WTC11 (cell line): ENCODE measurements around the gene GAPDHS. TPM values are rescaled to one million over a fixed set of nuclear protein-coding genes. Genes with fewer than 3 reads are reported as not detected.

ENCODE experiments used
- ATAC-seq: fragments of 200-7000 bp; cut with Tn5 transposase; 2 replicates; pipeline ENCODE4 v1.10.0; 2021; ENCODE audit warnings: mild to moderate bottlenecking, moderate library complexity
- CTCF ChIA-PET: fragments of 300-600 bp; sonication (Branson Sonifier 250); formaldehyde crosslinking; loops from one replicate; lab custom pipeline; 2021; ENCODE audit warnings: antibody characterized with exemption; lab: Charles Lee
- POLR2A ChIA-PET: fragments of 350-600 bp; sonication (Branson Sonifier 250); formaldehyde crosslinking; loops from one replicate; lab custom pipeline; 2021; ENCODE audit warnings: antibody characterized with exemption; lab: Charles Lee
- DNase-seq: peaks from one replicate; pipeline ENCODE4 v3.0.0; 2021; ENCODE audit warnings: low spot score
- H3K27ac Mint-ChIP-seq: 2 replicates; pipeline ENCODE4 v1.8.0; 2021; ENCODE audit warnings: mixed read lengths
- H3K27me3 Mint-ChIP-seq: 2 replicates; pipeline ENCODE4 v1.8.0; 2021; ENCODE audit warnings: low read depth, mild to moderate bottlenecking, moderate library complexity, mixed read lengths
- H3K36me3 Mint-ChIP-seq: 2 replicates; pipeline ENCODE4 v1.8.0; 2021; ENCODE audit warnings: mixed read lengths
- H3K4me1 Mint-ChIP-seq: 2 replicates; pipeline ENCODE4 v1.8.0; 2022; ENCODE audit warnings: mixed read lengths
- H3K4me3 Mint-ChIP-seq: 2 replicates; pipeline ENCODE4 v1.8.0; 2021; ENCODE audit warnings: mild to moderate bottlenecking, moderate library complexity, mixed read lengths
- H3K9me3 Mint-ChIP-seq: 2 replicates; pipeline ENCODE4 v1.8.0; 2021; ENCODE audit warnings: mixed read lengths
- AR ChIP-seq: fragments of 250-450 bp; sonication (Bioruptor Pico); IDR thresholded peaks from 2 replicates; pipeline ENCODE4 v1.9.0; 2021; ENCODE audit warnings: mild to moderate bottlenecking
- ATF1 ChIP-seq: sonication (generic); formaldehyde crosslinking; IDR thresholded peaks from 2 replicates; pipeline ENCODE4 v1.8.1; 2023; ENCODE audit warnings: mild to moderate bottlenecking, moderate library complexity, missing genetic modification reagents
- CDX4 ChIP-seq: fragments of 250-450 bp; sonication (Bioruptor Pico); IDR thresholded peaks from 2 replicates; pipeline ENCODE4 v1.9.0; 2021; ENCODE audit warnings: moderate library complexity, mild to moderate bottlenecking, inconsistent platforms, borderline replicate concordance
- E2F5 ChIP-seq: sonication (generic); formaldehyde crosslinking; IDR thresholded peaks from 2 replicates; pipeline ENCODE4 v1.8.1; 2022; ENCODE audit warnings: mild to moderate bottlenecking, moderate library complexity, missing genetic modification reagents
- ESRRA ChIP-seq: sonication (generic); formaldehyde crosslinking; IDR thresholded peaks from 2 replicates; pipeline ENCODE4 v1.8.1; 2022; ENCODE audit warnings: mild to moderate bottlenecking, missing genetic modification reagents, borderline replicate concordance
- FOXK1 ChIP-seq: sonication (generic); formaldehyde crosslinking; IDR thresholded peaks from 2 replicates; pipeline ENCODE4 v1.8.0; 2022; ENCODE audit warnings: mild to moderate bottlenecking, moderate library complexity, missing genetic modification reagents
- GABPB1 ChIP-seq: sonication (generic); formaldehyde crosslinking; IDR thresholded peaks from 2 replicates; pipeline ENCODE4 v1.8.1; 2023; ENCODE audit warnings: mild to moderate bottlenecking, missing genetic modification reagents
- HMGA2 ChIP-seq: fragments of 250-450 bp; sonication (Bioruptor Pico); IDR thresholded peaks from 2 replicates; pipeline ENCODE4 v1.4.0; 2021; ENCODE audit warnings: mild to moderate bottlenecking, moderate library complexity
- IRF2 ChIP-seq: sonication (generic); formaldehyde crosslinking; IDR thresholded peaks from 2 replicates; pipeline ENCODE4 v1.8.0; 2022; ENCODE audit warnings: low read depth, missing genetic modification reagents, borderline replicate concordance
- NFATC4 ChIP-seq: fragments of 250-450 bp; sonication (Bioruptor Pico); IDR thresholded peaks from 2 replicates; pipeline ENCODE4 v1.9.0; 2021; ENCODE audit warnings: mild to moderate bottlenecking
- NFYB ChIP-seq: sonication (generic); formaldehyde crosslinking; conservative IDR thresholded peaks from 2 replicates; pipeline ENCODE4 v1.8.0; 2022; ENCODE audit warnings: low read depth, missing genetic modification reagents
- NR2C2 ChIP-seq: sonication (generic); formaldehyde crosslinking; IDR thresholded peaks from 2 replicates; pipeline ENCODE4 v1.8.0; 2022; ENCODE audit warnings: mild to moderate bottlenecking, missing genetic modification reagents
- PRRX2 ChIP-seq: fragments of 250-450 bp; sonication (Bioruptor Pico); IDR thresholded peaks from 2 replicates; pipeline ENCODE4 v1.8.0; 2021; ENCODE audit warnings: mild to moderate bottlenecking
- SMAD3 ChIP-seq: sonication (generic); formaldehyde crosslinking; IDR thresholded peaks from 2 replicates; pipeline ENCODE4 v1.8.0; 2022; ENCODE audit warnings: missing genetic modification reagents, mild to moderate bottlenecking, borderline replicate concordance
- SP1 ChIP-seq: sonication (generic); formaldehyde crosslinking; conservative IDR thresholded peaks from 2 replicates; pipeline ENCODE4 v1.8.1; 2022; ENCODE audit warnings: missing genetic modification reagents
- TP53 ChIP-seq: sonication (generic); formaldehyde crosslinking; IDR thresholded peaks from 2 replicates; pipeline ENCODE4 v1.8.1; 2023; ENCODE audit warnings: mild to moderate bottlenecking, missing genetic modification reagents
- USF2 ChIP-seq: sonication (generic); formaldehyde crosslinking; IDR thresholded peaks from 2 replicates; pipeline ENCODE4 v1.8.1; 2023; ENCODE audit warnings: mild to moderate bottlenecking, missing genetic modification reagents, moderate library complexity
- ZNF219 ChIP-seq: sonication (generic); formaldehyde crosslinking; IDR thresholded peaks from 2 replicates; pipeline ENCODE4 v1.8.0; 2023; ENCODE audit warnings: missing genetic modification reagents, mild to moderate bottlenecking, borderline replicate concordance
- ZNF317 ChIP-seq: sonication (generic); formaldehyde crosslinking; IDR thresholded peaks from 2 replicates; pipeline ENCODE4 v1.8.1; 2023; ENCODE audit warnings: low read depth, mild to moderate bottlenecking, moderate library complexity, missing genetic modification reagents, borderline replicate concordance
- ZNF396 ChIP-seq: fragments of 250-450 bp; sonication (Bioruptor Pico); IDR thresholded peaks from 2 replicates; pipeline ENCODE4 v1.8.0; 2021; ENCODE audit warnings: mild to moderate bottlenecking, moderate library complexity, borderline replicate concordance
- ZNF423 ChIP-seq: fragments of 250-450 bp; sonication (Bioruptor Pico); IDR thresholded peaks from 2 replicates; pipeline ENCODE4 v2.1.2; 2022; ENCODE audit warnings: mild to moderate bottlenecking, moderate library complexity
- ZNF671 ChIP-seq: fragments of 250-450 bp; sonication (Bioruptor Pico); IDR thresholded peaks from 2 replicates; pipeline ENCODE4 v1.8.0; 2021; ENCODE audit warnings: mild to moderate bottlenecking
- total RNA-seq: library from RNA; stranded (reverse); gene quantifications from 3 replicates; pipeline ENCODE4 v1.2.3, GENCODE V29; 2021
- TF ChIP-seq, protein P1 (sequence below): sonication (generic); formaldehyde crosslinking; IDR thresholded peaks from 2 replicates; pipeline ENCODE4 v1.8.0; 2023; ENCODE audit warnings: missing genetic modification reagents, mild to moderate bottlenecking, borderline replicate concordance
- TF ChIP-seq, protein P2 (sequence below): sonication (generic); formaldehyde crosslinking; IDR thresholded peaks from 2 replicates; pipeline ENCODE4 v1.8.1; 2023; ENCODE audit warnings: mild to moderate bottlenecking, moderate library complexity, missing genetic modification reagents

The GAPDHS gene
- total RNA-seq, 1 experiment from 2014 or later, result 0.20 TPM

GRCh38 chr19:35493971-35494370 is 39.3 kb upstream of the GAPDHS start (continued):
- no peak for TF ChIP-seq AR (CRISPR knock-in tag)
- no peak for TF ChIP-seq NFYB (CRISPR knock-in tag)

DNA sequence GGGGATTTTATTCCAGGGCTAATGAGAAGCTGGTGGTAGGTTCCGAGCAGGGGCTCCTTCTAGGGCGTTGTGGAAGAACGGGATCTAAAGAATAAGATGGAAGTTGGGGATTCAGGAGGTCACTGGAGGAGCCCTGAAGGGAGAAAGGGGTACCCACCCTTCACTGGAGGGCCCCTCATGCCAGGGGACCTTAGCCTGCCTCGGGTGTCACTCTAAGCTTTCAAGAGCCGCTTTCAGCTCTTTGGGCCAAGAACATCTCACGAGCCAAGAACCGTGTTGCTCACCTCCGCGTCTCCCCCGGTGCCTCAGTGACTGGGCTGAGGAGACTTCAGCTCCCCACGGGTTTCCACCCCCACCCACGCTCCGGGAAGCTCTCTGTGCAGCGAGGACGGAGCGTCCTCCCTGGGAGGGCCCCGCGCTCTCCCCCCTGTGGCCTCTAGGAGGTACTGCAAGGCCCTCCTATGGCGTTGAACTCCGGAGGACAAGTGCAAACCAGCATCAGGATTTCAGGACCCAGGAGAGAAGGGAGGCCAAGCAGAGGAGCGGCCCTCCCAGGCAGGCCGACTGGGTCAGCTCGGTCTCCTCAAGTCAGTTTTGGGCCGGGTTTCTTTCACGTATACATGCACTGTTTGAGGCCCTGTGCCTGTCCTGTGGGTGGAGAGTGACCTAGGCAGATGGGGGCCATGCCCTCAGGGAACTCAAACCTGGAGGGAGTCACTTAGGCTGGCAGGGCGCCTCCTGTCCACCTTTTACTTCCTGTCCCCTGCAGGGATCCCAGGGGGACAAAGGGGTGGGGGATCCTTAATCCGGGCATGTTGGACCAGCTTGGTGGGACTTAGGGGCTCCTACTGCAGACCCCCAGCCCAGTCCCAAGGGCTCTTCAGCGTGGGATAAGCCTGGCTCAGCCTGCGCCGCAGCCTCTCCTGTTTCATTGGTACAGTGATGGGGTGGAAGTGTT is 37.9 kb upstream of the GAPDHS start:
- Mint-ChIP-seq H3K36me3 (peaks cover 30% of the 10 kb centered on the region), H3K4me1 (peaks cover 9% of the 10 kb centered on the region), H3K9me3 (no peaks in the 10 kb centered on the region), H3K27ac (peak overlapping the region; percentile 52; the same call in 1 of the 2 replicates), H3K27me3 (peaks cover 13% of the 10 kb centered on the region), H3K4me3 (no peak overlapping the region)
- ChIA-PET POLR2A (interaction anchor here (0.6 to 1.0 kb wide), 3 partner anchors 15 to 61 kb away, joined by 3 to 4 read pairs (median 4); no protein-coding TSS in a partner anchor), CTCF (interaction anchor here (0.6 to 3.0 kb wide), 63 partner anchors 8 to 510 kb away, joined by 3 to 33 read pairs (median 4); partner anchors contain the start of genes COX6B1, DMKN, FFAR2 and FFAR3)
- DNase-seq, result peak; percentile 68
- peak; percentile 92 for ATAC-seq
- 0 out of 2 replicates have a peak, but pooled peaks have one; percentile 46 for TF ChIP-seq E2F5 (CRISPR knock-in tag)
- peak; percentile 89 for TF ChIP-seq ZNF423 (CRISPR knock-in tag)
- no peak for TF ChIP-seq USF2 (CRISPR knock-in tag)
- no peak for TF ChIP-seq ZNF219 (CRISPR knock-in tag)
- TF ChIP-seq NFATC4 (CRISPR knock-in tag), result no peak
- TF ChIP-seq PRRX2 (CRISPR knock-in tag), result 0 out of 2 replicates have a peak, but pooled peaks have one; percentile 37
- TF ChIP-seq, protein P1, sequence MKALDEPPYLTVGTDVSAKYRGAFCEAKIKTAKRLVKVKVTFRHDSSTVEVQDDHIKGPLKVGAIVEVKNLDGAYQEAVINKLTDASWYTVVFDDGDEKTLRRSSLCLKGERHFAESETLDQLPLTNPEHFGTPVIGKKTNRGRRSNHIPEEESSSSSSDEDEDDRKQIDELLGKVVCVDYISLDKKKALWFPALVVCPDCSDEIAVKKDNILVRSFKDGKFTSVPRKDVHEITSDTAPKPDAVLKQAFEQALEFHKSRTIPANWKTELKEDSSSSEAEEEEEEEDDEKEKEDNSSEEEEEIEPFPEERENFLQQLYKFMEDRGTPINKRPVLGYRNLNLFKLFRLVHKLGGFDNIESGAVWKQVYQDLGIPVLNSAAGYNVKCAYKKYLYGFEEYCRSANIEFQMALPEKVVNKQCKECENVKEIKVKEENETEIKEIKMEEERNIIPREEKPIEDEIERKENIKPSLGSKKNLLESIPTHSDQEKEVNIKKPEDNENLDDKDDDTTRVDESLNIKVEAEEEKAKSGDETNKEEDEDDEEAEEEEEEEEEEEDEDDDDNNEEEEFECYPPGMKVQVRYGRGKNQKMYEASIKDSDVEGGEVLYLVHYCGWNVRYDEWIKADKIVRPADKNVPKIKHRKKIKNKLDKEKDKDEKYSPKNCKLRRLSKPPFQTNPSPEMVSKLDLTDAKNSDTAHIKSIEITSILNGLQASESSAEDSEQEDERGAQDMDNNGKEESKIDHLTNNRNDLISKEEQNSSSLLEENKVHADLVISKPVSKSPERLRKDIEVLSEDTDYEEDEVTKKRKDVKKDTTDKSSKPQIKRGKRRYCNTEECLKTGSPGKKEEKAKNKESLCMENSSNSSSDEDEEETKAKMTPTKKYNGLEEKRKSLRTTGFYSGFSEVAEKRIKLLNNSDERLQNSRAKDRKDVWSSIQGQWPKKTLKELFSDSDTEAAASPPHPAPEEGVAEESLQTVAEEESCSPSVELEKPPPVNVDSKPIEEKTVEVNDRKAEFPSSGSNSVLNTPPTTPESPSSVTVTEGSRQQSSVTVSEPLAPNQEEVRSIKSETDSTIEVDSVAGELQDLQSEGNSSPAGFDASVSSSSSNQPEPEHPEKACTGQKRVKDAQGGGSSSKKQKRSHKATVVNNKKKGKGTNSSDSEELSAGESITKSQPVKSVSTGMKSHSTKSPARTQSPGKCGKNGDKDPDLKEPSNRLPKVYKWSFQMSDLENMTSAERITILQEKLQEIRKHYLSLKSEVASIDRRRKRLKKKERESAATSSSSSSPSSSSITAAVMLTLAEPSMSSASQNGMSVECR (CRISPR knock-in tag), result no peak
- TF ChIP-seq FOXK1 (CRISPR knock-in tag), result no peak
- TF ChIP-seq HMGA2, result no peak
- no peak for TF ChIP-seq ZNF317 (CRISPR knock-in tag)
- TF ChIP-seq ZNF396 (CRISPR knock-in tag), result no peak
- TF ChIP-seq, protein P2, sequence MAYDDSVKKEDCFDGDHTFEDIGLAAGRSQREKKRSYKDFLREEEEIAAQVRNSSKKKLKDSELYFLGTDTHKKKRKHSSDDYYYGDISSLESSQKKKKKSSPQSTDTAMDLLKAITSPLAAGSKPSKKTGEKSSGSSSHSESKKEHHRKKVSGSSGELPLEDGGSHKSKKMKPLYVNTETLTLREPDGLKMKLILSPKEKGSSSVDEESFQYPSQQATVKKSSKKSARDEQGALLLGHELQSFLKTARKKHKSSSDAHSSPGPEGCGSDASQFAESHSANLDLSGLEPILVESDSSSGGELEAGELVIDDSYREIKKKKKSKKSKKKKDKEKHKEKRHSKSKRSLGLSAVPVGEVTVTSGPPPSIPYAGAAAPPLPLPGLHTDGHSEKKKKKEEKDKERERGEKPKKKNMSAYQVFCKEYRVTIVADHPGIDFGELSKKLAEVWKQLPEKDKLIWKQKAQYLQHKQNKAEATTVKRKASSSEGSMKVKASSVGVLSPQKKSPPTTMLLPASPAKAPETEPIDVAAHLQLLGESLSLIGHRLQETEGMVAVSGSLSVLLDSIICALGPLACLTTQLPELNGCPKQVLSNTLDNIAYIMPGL (CRISPR knock-in tag), result 0 out of 2 replicates have a peak, but pooled peaks have one; percentile 30
- no peak for TF ChIP-seq NR2C2 (CRISPR knock-in tag)
- no peak for TF ChIP-seq SP1 (CRISPR knock-in tag)
- TF ChIP-seq ATF1 (CRISPR knock-in tag), result no peak
- no peak for TF ChIP-seq CDX4 (CRISPR knock-in tag)
- no peak for TF ChIP-seq ZNF671 (CRISPR knock-in tag)
- no peak for TF ChIP-seq ESRRA (CRISPR knock-in tag)
- TF ChIP-seq IRF2 (CRISPR knock-in tag), result no peak
- TF ChIP-seq GABPB1 (CRISPR knock-in tag), result peak; percentile 9; the same call in 1 of the 2 replicates
- no peak for TF ChIP-seq SMAD3
- TF ChIP-seq TP53 (CRISPR knock-in tag), result no peak
